Spleen (tissue), 11 donors: ENCODE measurements around the gene RORB. TPM values are rescaled to one million over a fixed set of nuclear protein-coding genes. Genes with fewer than 3 reads are reported as not detected.

ENCODE experiments used
- DNase-seq: peaks from one replicate; pipeline ENCODE4 v3.0.0-alpha.2; 2020
- H3K27ac ChIP-seq, 8 donors: fragments of 200-600 bp; sonication (generic) in 7 of 8; 1 replicate in 4 of 8; 2 replicates in 4 of 8; pipeline versions ENCODE4 v1.5.0 to v1.8.0; 2016 to 2021; ENCODE audit warnings: inconsistent platforms in 4 of 8, mild to moderate bottlenecking in 4 of 8, moderate library complexity in 1 of 8
- H3K27me3 ChIP-seq, 7 donors: fragments of 200-600 bp; sonication (generic) in 6 of 7; replicated peaks in 1 of 7; 1 replicate in 4 of 7; 2 replicates in 3 of 7; pipeline versions ENCODE4 v1.5.0 to v1.8.0; 2016 to 2021; ENCODE audit warnings: inconsistent platforms in 3 of 7, mild to moderate bottlenecking in 1 of 7
- H3K36me3 ChIP-seq, 6 donors: fragments of 200-600 bp; sonication (generic) in 5 of 6; 1 replicate in 4 of 6; 2 replicates in 2 of 6; pipeline versions ENCODE4 v1.5.0 to v1.8.0; 2016 to 2021; ENCODE audit warnings: inconsistent platforms in 2 of 6
- H3K4me1 ChIP-seq, 6 donors: fragments of 200-600 bp; sonication (generic) in 5 of 6; 1 replicate in 3 of 6; 2 replicates in 3 of 6; pipeline versions ENCODE4 v1.5.0 to v1.8.0; 2016 to 2021; ENCODE audit warnings: inconsistent platforms in 3 of 6
- H3K4me3 ChIP-seq, 8 donors: fragments of 200-600 bp; sonication (generic) in 7 of 8; 1 replicate in 4 of 8; 2 replicates in 4 of 8; pipeline versions ENCODE4 v1.5.0 to v1.8.0; 2016 to 2021; ENCODE audit warnings: inconsistent platforms in 4 of 8, mild to moderate bottlenecking in 4 of 8, moderate library complexity in 2 of 8
- H3K9me3 ChIP-seq, 8 donors: fragments of 200-600 bp; sonication (generic) in 7 of 8; 1 replicate in 4 of 8; 2 replicates in 4 of 8; pipeline versions ENCODE4 v1.5.0 to v1.8.0; 2016 to 2021; ENCODE audit warnings: inconsistent platforms in 4 of 8
- CTCF ChIP-seq, 11 experiments: fragments of 200-600 bp in 7 of 11; fragments of 450-650 bp in 4 of 11; sonication (generic) in 4 of 11; IDR thresholded peaks in 8 of 11; conservative IDR thresholded peaks in 3 of 11; 1 replicate in 7 of 11; 2 replicates in 4 of 11; pipeline versions ENCODE4 v1.4.0 to v1.8.0; 2016 to 2021; ENCODE audit warnings: antibody characterized with exemption in 11 of 11, inconsistent platforms in 4 of 11, mild to moderate bottlenecking in 1 of 11
- POLR2A ChIP-seq, 3 donors: fragments of 450-650 bp; IDR thresholded peaks; one replicate each; pipeline ENCODE4 v1.5.1; 2017; ENCODE audit warnings: antibody characterized with exemption in 3 of 3, mild to moderate bottlenecking in 1 of 3
- POLR2AphosphoS5 ChIP-seq, 3 donors: sonication (generic); formaldehyde crosslinking; IDR thresholded peaks; one replicate each; pipeline ENCODE4 v1.5.1; 2017; ENCODE audit warnings: antibody characterized with exemption in 3 of 3
- WGBS, 5 donors: extraction: QIAGEN DNeasy Blood & Tissue Kit in 3 of 5; methylation state at CpG; one replicate each; pipeline versions ENCODE4 v1.1.5 to v1.1.7; 2013 to 2018; 5-methylcytosine and 5-hydroxymethylcytosine counted together
- intact Hi-C: fragments of 100-400 bp; cut with DNase I; formaldehyde crosslinking; loops from one replicate; pipeline ENCODE4 v1.15.0; 2023; ENCODE audit warnings: low total_unique reads
- polyA plus RNA-seq, 3 donors: library from polyadenylated mRNA; stranded (reverse); fragments of 200-250 nt; gene quantifications; one replicate each; pipeline ENCODE4 v1.2.1, GENCODE V29; 2013
- total RNA-seq, 7 donors: library from RNA; depleted of rRNA in 3 of 7; stranded (reverse); fragments of >200 nt in 3 of 7; fragmentation: NEBNext Ultra II Directional in 4 of 7; extraction: Animal tissue kit (Norgen Biotek cat#: 25700) in 4 of 7; gene quantifications; one replicate each; pipeline versions ENCODE4 v1.1.0 to v1.2.1, GENCODE V29; 2016 to 2021
- donor health status: healthy with polysubstance abuse.
- donor health status: DM: no; HTN: no; CAD: no; lungs with moderate emphysema.
- donor health status: DM: no; HTN: no; CAD: no.
- donor health status: Bipolar disorder and iron deficiency.
- donor health status: healthy.
- donor health status: DM: no; HTN: no; CAD: no.
- donor health status: DM: yes; HTN: yes; CAD: no.

RORB gene
- total and polyA plus RNA-seq, 10 donors: 0.02 to 0.18 (median 0.09) TPM; not detected in 2

- no peak for TF ChIP-seq POLR2AphosphoS5 (IDR thresholded peaks at IDR 0.05)
- TF ChIP-seq CTCF (IDR thresholded peaks at IDR 0.05 in 8 of 11, conservative IDR thresholded peaks at IDR 0.05 in 3 of 11): no peak
- TF ChIP-seq POLR2A (IDR thresholded peaks at IDR 0.05): no peak
- Histone ChIP-seq H3K36me3 (no peaks in the 10 kb centered on the region), H3K27me3 (no peaks in the 10 kb centered on the region), H3K4me3 (no peak overlapping the region), H3K27ac (no peak overlapping the region), H3K9me3 (no peaks in the 10 kb centered on the region), H3K4me1 (no peaks in the 10 kb centered on the region)
- intact Hi-C loops: no loop called here
- WGBS, 5 donors: 56 to 64% (median 61%) methylated on average over 11 of the region's 11 CpGs
- DNase-seq: no peak
These were observed 156.4 kb downstream of the RORB start for GRCh38 chr9:74653410-74654080.

- Histone ChIP-seq H3K4me1 (no peaks in the 10 kb centered on the region), H3K9me3 (no peaks in the 10 kb centered on the region), H3K4me3 (no peak overlapping the region), H3K27ac (no peak overlapping the region), H3K27me3 (peaks cover 0 to 8% (median 0%) of the 10 kb centered on the region in 7 donors), H3K36me3 (no peaks in the 10 kb centered on the region)
- DNase-seq: no peak
- WGBS, 5 donors: 71 to 83% (median 80%) methylated on average over 8 of the region's 8 CpGs
- intact Hi-C loops: no loop called here
- no peak for TF ChIP-seq POLR2AphosphoS5 (IDR thresholded peaks at IDR 0.05)
- TF ChIP-seq CTCF (IDR thresholded peaks at IDR 0.05 in 8 of 11, conservative IDR thresholded peaks at IDR 0.05 in 3 of 11): no peak
- no peak for TF ChIP-seq POLR2A (IDR thresholded peaks at IDR 0.05)
These were observed 165.5 kb downstream of the RORB start for GRCh38 chr9:74662674-74663073.

GRCh38 chr9:74663439-74663838 is 166.3 kb downstream of the RORB start:
- H3K4me1 ChIP-seq: no peaks in the 10 kb centered on the region
- no peak overlapping the region for H3K4me3 ChIP-seq
- intact Hi-C loops: no loop called here
- TF ChIP-seq POLR2AphosphoS5 (IDR thresholded peaks at IDR 0.05) (no peak), POLR2A (IDR thresholded peaks at IDR 0.05) (no peak), CTCF (IDR thresholded peaks at IDR 0.05 in 8 of 11, conservative IDR thresholded peaks at IDR 0.05 in 3 of 11) (no peak)
- H3K36me3 ChIP-seq: no peaks in the 10 kb centered on the region
- 83 to 96% (median 95%) methylated on average over 1 of the region's 1 CpG for WGBS, 5 donors
- peaks cover 0 to 8% (median 0%) of the 10 kb centered on the region in 7 donors for H3K27me3 ChIP-seq
- H3K27ac ChIP-seq: no peak overlapping the region
- H3K9me3 ChIP-seq: no peaks in the 10 kb centered on the region
- DNase-seq: no peak

GRCh38 chr9:74666625-74667316 is 169.6 kb downstream of the RORB start:
- intact Hi-C loops: no loop called here
- TF ChIP-seq CTCF (IDR thresholded peaks at IDR 0.05 in 8 of 11, conservative IDR thresholded peaks at IDR 0.05 in 3 of 11) (no peak), POLR2A (IDR thresholded peaks at IDR 0.05) (no peak), POLR2AphosphoS5 (IDR thresholded peaks at IDR 0.05) (no peak)
- Histone ChIP-seq H3K4me1 (no peaks in the 10 kb centered on the region), H3K27ac (no peak overlapping the region), H3K9me3 (no peaks in the 10 kb centered on the region), H3K27me3 (peaks cover 0 to 8% (median 0%) of the 10 kb centered on the region in 7 donors), H3K4me3 (no peak overlapping the region), H3K36me3 (no peaks in the 10 kb centered on the region)
- WGBS, 5 donors: 66 to 79% (median 76%) methylated on average over 4 of the region's 4 CpGs
- DNase-seq: no peak
